ENCODE results near the gene PLXND1.

- no peak for TF ChIP-seq CTCF (IDR thresholded peaks at IDR 0.05; ENCODE audit: poor library complexity, severe bottlenecking)
- TF ChIP-seq EZH2 (IDR thresholded peaks at IDR 0.05; ENCODE audit: borderline replicate concordance, insufficient read depth, low read length, poor library complexity, severe bottlenecking) = no peak
- TF ChIP-seq, protein P1, sequence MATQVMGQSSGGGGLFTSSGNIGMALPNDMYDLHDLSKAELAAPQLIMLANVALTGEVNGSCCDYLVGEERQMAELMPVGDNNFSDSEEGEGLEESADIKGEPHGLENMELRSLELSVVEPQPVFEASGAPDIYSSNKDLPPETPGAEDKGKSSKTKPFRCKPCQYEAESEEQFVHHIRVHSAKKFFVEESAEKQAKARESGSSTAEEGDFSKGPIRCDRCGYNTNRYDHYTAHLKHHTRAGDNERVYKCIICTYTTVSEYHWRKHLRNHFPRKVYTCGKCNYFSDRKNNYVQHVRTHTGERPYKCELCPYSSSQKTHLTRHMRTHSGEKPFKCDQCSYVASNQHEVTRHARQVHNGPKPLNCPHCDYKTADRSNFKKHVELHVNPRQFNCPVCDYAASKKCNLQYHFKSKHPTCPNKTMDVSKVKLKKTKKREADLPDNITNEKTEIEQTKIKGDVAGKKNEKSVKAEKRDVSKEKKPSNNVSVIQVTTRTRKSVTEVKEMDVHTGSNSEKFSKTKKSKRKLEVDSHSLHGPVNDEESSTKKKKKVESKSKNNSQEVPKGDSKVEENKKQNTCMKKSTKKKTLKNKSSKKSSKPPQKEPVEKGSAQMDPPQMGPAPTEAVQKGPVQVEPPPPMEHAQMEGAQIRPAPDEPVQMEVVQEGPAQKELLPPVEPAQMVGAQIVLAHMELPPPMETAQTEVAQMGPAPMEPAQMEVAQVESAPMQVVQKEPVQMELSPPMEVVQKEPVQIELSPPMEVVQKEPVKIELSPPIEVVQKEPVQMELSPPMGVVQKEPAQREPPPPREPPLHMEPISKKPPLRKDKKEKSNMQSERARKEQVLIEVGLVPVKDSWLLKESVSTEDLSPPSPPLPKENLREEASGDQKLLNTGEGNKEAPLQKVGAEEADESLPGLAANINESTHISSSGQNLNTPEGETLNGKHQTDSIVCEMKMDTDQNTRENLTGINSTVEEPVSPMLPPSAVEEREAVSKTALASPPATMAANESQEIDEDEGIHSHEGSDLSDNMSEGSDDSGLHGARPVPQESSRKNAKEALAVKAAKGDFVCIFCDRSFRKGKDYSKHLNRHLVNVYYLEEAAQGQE (IDR thresholded peaks at IDR 0.05; ENCODE audit: borderline replicate concordance) = no peak
- TF ChIP-seq POLR2AphosphoS5 (IDR thresholded peaks at IDR 0.05) = no peak
- TF ChIP-seq TAF1 (IDR thresholded peaks at IDR 0.05; ENCODE audit: low read depth) = no peak
Observed at GRCh38 chr3:129619726-129620162, 13.3 kb upstream of the PLXND1 start.
